GM12872 (cell line): ENCODE measurements around the gene OTUD6A.

Source experiments
- CTCF ChIP-seq: IDR thresholded peaks from 3 replicates; pipeline ENCODE4 v1.5.1; 2011; ENCODE audit warnings: low read depth, mild to moderate bottlenecking, low read length, moderate library complexity; ENCODE audit not compliant: insufficient read depth

Gene OTUD6A

GRCh38 chrX:70038951-70039350 is 23.3 kb upstream of the OTUD6A start:
- TF ChIP-seq CTCF: no peak

GRCh38 chrX:70039758-70040157 is 22.5 kb upstream of the OTUD6A start:
- no peak for TF ChIP-seq CTCF

GRCh38 chrX:70041993-70042392 is 20.3 kb upstream of the OTUD6A start:
- TF ChIP-seq CTCF: no peak

GRCh38 chrX:70042399-70043371 is 19.6 kb upstream of the OTUD6A start:
- no peak for TF ChIP-seq CTCF

- TF ChIP-seq CTCF: no peak
Observed at GRCh38 chrX:70043685-70044084, 18.6 kb upstream of the OTUD6A start.

GRCh38 chrX:70044541-70045245 is 17.6 kb upstream of the OTUD6A start:
- no peak for TF ChIP-seq CTCF

- TF ChIP-seq CTCF: no peak
Observed at GRCh38 chrX:70046978-70047377, 15.3 kb upstream of the OTUD6A start.
